Trophoblast cell (in vitro differentiated cells and primary cell): ENCODE measurements around the gene DUSP28.

Experiments
- DNase-seq, 2 donors: peaks; one replicate each; pipeline ENCODE4 v3.0.0-alpha.2; 2016
- H2AFZ ChIP-seq: 2 replicates; pipeline ENCODE4 v1.6.1; 2013; ENCODE audit warnings: low read length, moderate library complexity, mild to moderate bottlenecking; ENCODE audit not compliant: insufficient read depth, poor library complexity
- H2AK5ac ChIP-seq: 2 replicates; pipeline ENCODE4 v1.6.1; 2013; ENCODE audit warnings: mild to moderate bottlenecking, low read length
- H2BK120ac ChIP-seq: 2 replicates; pipeline ENCODE4 v1.6.1; 2013; ENCODE audit warnings: low read length, mild to moderate bottlenecking, moderate library complexity; ENCODE audit not compliant: insufficient read depth, poor library complexity
- H2BK12ac ChIP-seq: 2 replicates; pipeline ENCODE4 v1.6.1; 2013; ENCODE audit warnings: mild to moderate bottlenecking, low read length, moderate library complexity
- H2BK5ac ChIP-seq: 2 replicates; pipeline ENCODE4 v1.6.1; 2013; ENCODE audit warnings: low read length, low read depth, moderate library complexity, mild to moderate bottlenecking; ENCODE audit not compliant: poor library complexity
- H3K14ac ChIP-seq: 2 replicates; pipeline ENCODE4 v1.6.1; 2013; ENCODE audit warnings: mild to moderate bottlenecking, low read length
- H3K18ac ChIP-seq: 2 replicates; pipeline ENCODE4 v1.6.1; 2013; ENCODE audit warnings: mild to moderate bottlenecking, low read length
- H3K23ac ChIP-seq: 2 replicates; pipeline ENCODE4 v1.6.1; 2013; ENCODE audit warnings: low read length
- H3K27ac ChIP-seq: 2 replicates; pipeline ENCODE4 v1.5.1; 2013; ENCODE audit warnings: low read depth, mild to moderate bottlenecking, inconsistent platforms, low read length, moderate library complexity
- H3K27me3 ChIP-seq: 2 replicates; pipeline ENCODE4 v1.6.1; 2013; ENCODE audit warnings: inconsistent platforms, mild to moderate bottlenecking, low read length, moderate library complexity; ENCODE audit not compliant: insufficient read depth
- H3K36me3 ChIP-seq, 2 experiments: 1 replicate in 1 of 2; 2 replicates in 1 of 2; pipeline ENCODE4 v1.6.1; 2013; ENCODE audit warnings: low read length in 2 of 2, mild to moderate bottlenecking in 2 of 2, moderate library complexity in 1 of 2; ENCODE audit not compliant: insufficient read depth in 2 of 2, control insufficient read depth in 1 of 2
- H3K4ac ChIP-seq: 2 replicates; pipeline ENCODE4 v1.6.1; 2013; ENCODE audit warnings: low read depth, mild to moderate bottlenecking, low read length, moderate library complexity
- H3K4me1 ChIP-seq, 2 experiments: 1 replicate in 1 of 2; 2 replicates in 1 of 2; pipeline ENCODE4 v1.6.1; 2013; ENCODE audit warnings: low read length in 2 of 2, mild to moderate bottlenecking in 2 of 2, moderate library complexity in 1 of 2; ENCODE audit not compliant: insufficient read depth in 2 of 2, control insufficient read depth in 1 of 2
- H3K4me2 ChIP-seq: 2 replicates; pipeline ENCODE4 v1.6.1; 2013; ENCODE audit warnings: inconsistent platforms, mild to moderate bottlenecking, low read length, moderate library complexity
- H3K4me3 ChIP-seq: 2 replicates; pipeline ENCODE4 v1.5.1; 2013; ENCODE audit warnings: mild to moderate bottlenecking, low read depth, low read length, inconsistent platforms
- H3K79me1 ChIP-seq: one replicate; pipeline ENCODE4 v1.6.1; 2013; ENCODE audit warnings: low read length
- H3K79me2 ChIP-seq: 2 replicates; pipeline ENCODE4 v1.6.1; 2013; ENCODE audit warnings: low read length, mild to moderate bottlenecking; ENCODE audit not compliant: control insufficient read depth, insufficient read depth, poor library complexity
- H3K9ac ChIP-seq: 2 replicates; pipeline ENCODE4 v1.6.1; 2013; ENCODE audit warnings: mild to moderate bottlenecking, low read length
- H3K9me3 ChIP-seq: 2 replicates; pipeline ENCODE4 v1.6.1; 2013; ENCODE audit warnings: low read depth, mild to moderate bottlenecking, control low read depth, inconsistent platforms, low read length; ENCODE audit not compliant: insufficient read depth
- H4K12ac ChIP-seq: 2 replicates; pipeline ENCODE4 v1.6.1; 2013; ENCODE audit warnings: low read depth, mild to moderate bottlenecking, low read length, moderate library complexity
- H4K8ac ChIP-seq: 2 replicates; pipeline ENCODE4 v1.6.1; 2013; ENCODE audit warnings: low read depth, mild to moderate bottlenecking, low read length, moderate library complexity
- H4K91ac ChIP-seq: one replicate; pipeline ENCODE4 v1.6.1; 2013; ENCODE audit warnings: low read depth, mild to moderate bottlenecking, low read length, moderate library complexity
- WGBS: extraction: QIAGEN DNeasy Blood & Tissue Kit; methylation state at CpG from one replicate; pipeline ENCODE4 v1.1.7; 2013; ENCODE audit warnings: missing lambda C conversion rate; ENCODE audit not compliant: insufficient read length, insufficient coverage; ENCODE audit errors: extremely low coverage; 5-methylcytosine and 5-hydroxymethylcytosine counted together

DUSP28 gene

DNA sequence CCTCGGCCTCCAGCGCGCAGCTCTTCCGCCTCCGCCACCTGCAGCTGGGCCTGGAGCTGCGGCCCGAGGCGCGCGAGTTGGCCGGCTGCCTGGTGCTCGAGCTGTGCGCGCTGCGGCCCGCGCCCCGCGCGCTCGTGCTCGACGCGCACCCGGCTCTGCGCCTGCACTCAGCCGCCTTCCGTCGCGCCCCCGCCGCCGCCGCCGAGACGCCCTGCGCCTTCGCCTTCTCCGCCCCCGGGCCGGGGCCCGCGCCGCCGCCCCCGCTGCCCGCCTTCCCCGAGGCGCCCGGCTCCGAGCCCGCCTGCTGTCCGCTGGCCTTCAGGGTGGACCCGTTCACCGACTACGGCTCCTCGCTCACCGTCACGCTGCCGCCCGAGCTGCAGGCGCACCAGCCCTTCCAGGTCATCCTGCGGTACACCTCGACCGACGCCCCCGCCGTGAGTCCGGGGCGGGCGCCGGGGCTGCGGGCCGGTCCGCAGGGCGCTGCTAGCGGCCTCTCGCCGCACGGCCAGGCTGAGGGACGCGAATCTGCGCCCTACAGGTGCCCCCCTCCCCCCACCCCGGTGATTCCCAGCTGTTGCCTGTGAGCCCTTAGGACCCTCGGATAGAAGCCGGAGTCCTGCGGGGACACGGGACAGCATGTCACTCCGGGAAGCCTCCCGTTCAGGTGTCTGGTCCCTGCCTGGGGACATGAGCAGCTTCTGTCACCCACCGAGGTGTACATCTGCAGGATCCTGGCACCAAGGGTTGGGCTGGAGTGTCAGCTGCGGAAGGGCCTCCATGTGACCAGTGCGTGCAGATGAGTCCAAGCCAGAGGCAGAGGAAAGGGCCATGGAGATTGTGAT is 8.7 kb downstream of the DUSP28 start:
- Histone ChIP-seq H3K4me3 (peak overlapping the region; percentile 79), H4K8ac (peak overlapping the region; percentile 66), H3K79me2 (no peaks in the 10 kb centered on the region), H3K27me3 (no peaks in the 10 kb centered on the region), H2AFZ (peak overlapping the region; percentile 71), H3K4me2 (peak overlapping the region; percentile 79), H3K4ac (peak overlapping the region; percentile 70), H3K9me3 (no peaks in the 10 kb centered on the region), H3K79me1 (peaks cover 13% of the 10 kb centered on the region), H2BK5ac (no peak overlapping the region), H4K91ac (peak overlapping the region; percentile 86), H4K12ac (peak overlapping the region; percentile 48), H2BK120ac (peak overlapping the region; percentile 46), H3K36me3 (peaks cover 5% of the 10 kb centered on the region in 2 experiments), H3K23ac (no peak overlapping the region), H3K4me1 (peaks cover 28 to 39% of the 10 kb centered on the region in 2 experiments), H3K18ac (peak overlapping the region; percentile 92), H3K27ac (peak overlapping the region; percentile 51), H3K9ac (peak overlapping the region; percentile 66), H2BK12ac (no peak overlapping the region), H2AK5ac (peak overlapping the region; percentile 57), H3K14ac (peak overlapping the region; percentile 82)
- peak in 1 of 2 donors; percentile 54 for DNase-seq
- no CpG with 5 or more reads among the region's 93 CpGs for WGBS

DNA sequence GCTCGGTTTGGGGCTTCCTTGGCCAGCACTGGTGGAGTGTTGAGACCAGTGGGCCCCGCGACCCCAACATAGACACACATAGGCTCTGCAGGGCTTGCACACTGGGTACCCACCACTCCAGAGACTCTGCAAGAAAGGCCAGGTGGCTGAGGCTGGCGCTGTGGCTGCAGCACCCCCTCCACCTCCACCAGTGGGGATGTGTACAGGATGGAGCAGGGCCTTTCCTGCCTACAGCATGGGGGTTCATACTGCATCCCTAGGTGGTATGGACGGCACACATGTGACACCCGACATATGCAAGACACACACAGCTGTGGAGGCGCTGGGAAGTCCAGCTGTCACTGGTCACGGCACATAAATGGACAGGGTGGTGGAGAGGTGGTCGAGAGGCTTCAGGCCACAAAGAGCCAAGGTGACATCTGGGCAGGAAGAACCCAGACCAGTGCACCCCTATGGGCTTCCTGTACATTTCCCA is 9.4 kb downstream of the DUSP28 start:
- H3K36me3 ChIP-seq: peaks cover 8 to 9% of the 10 kb centered on the region in 2 experiments
- no peak overlapping the region for H3K4ac ChIP-seq
- no peak overlapping the region for H2BK5ac ChIP-seq
- no peak overlapping the region for H2AFZ ChIP-seq
- no peak overlapping the region for H4K12ac ChIP-seq
- H3K27ac ChIP-seq: no peak overlapping the region
- no peak overlapping the region for H4K8ac ChIP-seq
- H3K18ac ChIP-seq: peak overlapping the region; percentile 92
- no peak overlapping the region for H3K23ac ChIP-seq
- no peak overlapping the region for H2AK5ac ChIP-seq
- H3K14ac ChIP-seq: no peak overlapping the region
- peaks cover 28 to 39% of the 10 kb centered on the region in 2 experiments for H3K4me1 ChIP-seq
- H2BK12ac ChIP-seq: no peak overlapping the region
- H3K9ac ChIP-seq: no peak overlapping the region
- H3K79me1 ChIP-seq: peaks cover 13% of the 10 kb centered on the region
- H3K4me2 ChIP-seq: peak overlapping the region; percentile 79
- H2BK120ac ChIP-seq: no peak overlapping the region
- H3K79me2 ChIP-seq: no peaks in the 10 kb centered on the region
- peak overlapping the region; percentile 79 for H3K4me3 ChIP-seq
- no peak overlapping the region for H4K91ac ChIP-seq
- no CpG with 5 or more reads among the region's 9 CpGs for WGBS
- no peak for DNase-seq
- no peaks in the 10 kb centered on the region for H3K27me3 ChIP-seq
- H3K9me3 ChIP-seq: no peaks in the 10 kb centered on the region

DNA sequence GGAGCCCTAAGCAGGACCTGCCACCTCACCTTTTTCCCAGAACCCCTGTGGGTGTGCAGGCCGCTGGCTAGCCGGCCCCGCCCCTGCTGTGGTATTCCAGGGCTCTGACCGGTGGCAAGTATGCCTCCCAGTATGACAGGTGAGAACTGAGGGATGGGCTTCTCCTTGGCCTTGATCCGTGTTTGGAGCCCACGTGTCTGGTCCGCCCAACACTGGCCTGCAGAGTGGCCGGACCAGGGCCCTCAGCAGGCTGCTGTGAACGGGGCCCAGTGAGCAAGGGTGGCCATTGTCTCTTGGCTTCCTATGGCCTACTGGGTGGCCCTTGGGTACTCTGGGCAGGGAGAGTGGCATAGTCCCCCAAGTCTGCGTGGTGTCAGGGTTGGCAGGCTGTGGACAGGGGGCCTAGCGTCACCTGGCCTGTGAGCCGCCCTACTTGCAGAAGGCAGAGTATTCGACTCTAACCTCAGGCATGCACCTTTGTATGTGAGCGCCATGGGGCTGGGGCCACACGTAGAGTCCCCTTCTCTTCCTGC is 9.9 kb downstream of the DUSP28 start:
- Histone ChIP-seq H3K4me2 (no peak overlapping the region), H4K91ac (no peak overlapping the region), H3K4ac (no peak overlapping the region), H3K27ac (no peak overlapping the region), H2BK120ac (no peak overlapping the region), H2BK5ac (no peak overlapping the region), H3K36me3 (peaks cover 13 to 14% of the 10 kb centered on the region in 2 experiments), H3K79me2 (no peaks in the 10 kb centered on the region), H3K79me1 (peaks cover 13% of the 10 kb centered on the region), H3K14ac (no peak overlapping the region), H3K9ac (no peak overlapping the region), H3K4me3 (no peak overlapping the region), H4K8ac (no peak overlapping the region), H3K9me3 (peaks cover 1% of the 10 kb centered on the region), H3K27me3 (no peaks in the 10 kb centered on the region), H4K12ac (no peak overlapping the region), H3K23ac (no peak overlapping the region), H2AK5ac (no peak overlapping the region), H3K4me1 (peaks cover 28 to 39% of the 10 kb centered on the region in 2 experiments), H2BK12ac (no peak overlapping the region), H2AFZ (no peak overlapping the region), H3K18ac (peak overlapping the region; percentile 10)
- DNase-seq: no peak
- WGBS: no CpG with 5 or more reads among the region's 15 CpGs

DNA sequence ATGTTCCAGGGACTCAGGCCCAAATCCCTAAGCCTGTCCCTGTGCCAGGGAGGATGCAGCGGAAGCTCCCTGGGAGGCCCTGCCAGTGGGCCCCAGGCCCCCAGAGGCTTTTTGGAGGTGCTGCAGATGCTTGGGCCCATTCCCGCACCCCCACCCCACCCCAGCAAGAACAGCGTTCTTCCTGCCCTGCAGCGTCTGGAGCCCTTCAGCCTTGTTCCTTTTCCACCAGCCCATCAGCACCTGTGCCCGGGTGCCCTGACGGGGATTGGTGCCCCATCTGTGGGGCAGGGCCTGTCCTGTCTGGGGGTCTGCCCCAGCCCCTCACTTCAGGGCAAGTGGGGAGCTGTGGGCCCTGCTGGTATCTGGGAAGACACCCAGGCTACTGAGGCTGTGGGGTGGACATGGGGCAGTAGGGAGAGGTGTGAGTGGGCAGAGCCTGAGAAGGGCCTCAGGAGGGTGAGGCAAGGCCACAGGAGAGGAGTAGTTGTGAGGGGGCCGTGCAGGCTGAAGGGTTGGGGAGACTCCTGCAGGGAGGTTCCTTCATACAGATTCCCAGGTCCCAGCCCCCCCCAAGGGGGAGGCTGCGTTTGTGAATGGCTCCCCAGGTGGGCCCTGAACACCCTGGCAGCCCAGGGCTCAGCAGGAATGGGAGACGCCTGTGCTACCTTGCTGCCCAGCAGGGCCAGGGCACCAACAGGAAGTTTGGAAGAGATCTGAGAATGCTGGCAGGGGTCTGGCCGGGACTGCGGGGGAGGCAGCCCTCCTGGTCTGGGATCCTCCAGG is 10.6 kb downstream of the DUSP28 start:
- Histone ChIP-seq H3K79me1 (peaks cover 13% of the 10 kb centered on the region), H3K23ac (no peak overlapping the region), H2BK5ac (no peak overlapping the region), H2BK12ac (no peak overlapping the region), H4K91ac (no peak overlapping the region), H3K4me2 (no peak overlapping the region), H3K4me1 (peaks cover 26 to 35% of the 10 kb centered on the region in 2 experiments), H4K12ac (no peak overlapping the region), H3K27me3 (no peaks in the 10 kb centered on the region), H3K79me2 (no peaks in the 10 kb centered on the region), H2AFZ (no peak overlapping the region), H3K4ac (no peak overlapping the region), H4K8ac (no peak overlapping the region), H3K36me3 (peaks cover 17 to 20% of the 10 kb centered on the region in 2 experiments), H3K9ac (no peak overlapping the region), H3K4me3 (no peak overlapping the region), H3K9me3 (peaks cover 2% of the 10 kb centered on the region), H2AK5ac (no peak overlapping the region), H3K18ac (no peak overlapping the region), H3K14ac (no peak overlapping the region), H3K27ac (no peak overlapping the region), H2BK120ac (no peak overlapping the region)
- no CpG with 5 or more reads among the region's 11 CpGs for WGBS
- no peak for DNase-seq
